GM19043 (cell line): ENCODE measurements around the gene TBL1X.

Source experiments
- ATAC-seq: cut with Tn5 transposase; IDR thresholded peaks from one replicate; pipeline ENCODE4 v1.9.1; 2021; ENCODE audit warnings: low read depth; ENCODE audit not compliant: unreplicated experiment

TBL1X gene

GRCh38 chrX:9493936-9494335 lies 29.1 kb downstream of the TBL1X start:
- ATAC-seq, result no peak

- no peak for ATAC-seq
Measured at GRCh38 chrX:9494771-9495170, 29.9 kb downstream of the TBL1X start.

- ATAC-seq, result no peak
Measured at GRCh38 chrX:9495496-9495895, 30.6 kb downstream of the TBL1X start.

GRCh38 chrX:9498236-9498635 lies 33.4 kb downstream of the TBL1X start:
- ATAC-seq, result no peak

GRCh38 chrX:9500584-9500983 lies 35.7 kb downstream of the TBL1X start:
- no peak for ATAC-seq

- no peak for ATAC-seq
Measured at GRCh38 chrX:9501362-9501761, 36.5 kb downstream of the TBL1X start.

GRCh38 chrX:9503261-9503660 lies 38.4 kb downstream of the TBL1X start:
- no peak for ATAC-seq

GRCh38 chrX:9510366-9510765 lies 45.5 kb downstream of the TBL1X start:
- no peak for ATAC-seq

- ATAC-seq, result no peak
Measured at GRCh38 chrX:9510980-9511379, 46.1 kb downstream of the TBL1X start.

GRCh38 chrX:9515489-9515888 lies 50.6 kb downstream of the TBL1X start:
- ATAC-seq, result no peak

- ATAC-seq, result no peak
Measured at GRCh38 chrX:9515973-9516538, 51.2 kb downstream of the TBL1X start.

- no peak for ATAC-seq
Measured at GRCh38 chrX:9516635-9517034, 51.8 kb downstream of the TBL1X start.

GRCh38 chrX:9518051-9518450 lies 53.2 kb downstream of the TBL1X start:
- no peak for ATAC-seq

- no peak for ATAC-seq
Measured at GRCh38 chrX:9518889-9519288, 54.0 kb downstream of the TBL1X start.

GRCh38 chrX:9519546-9520216 lies 54.8 kb downstream of the TBL1X start:
- no peak for ATAC-seq

- no peak for ATAC-seq
Measured at GRCh38 chrX:9520217-9520590, 55.3 kb downstream of the TBL1X start.

GRCh38 chrX:9522378-9523155 lies 57.7 kb downstream of the TBL1X start:
- no peak for ATAC-seq

- no peak for ATAC-seq
Measured at GRCh38 chrX:9525511-9526248, 60.8 kb downstream of the TBL1X start.

- ATAC-seq, result no peak
Measured at GRCh38 chrX:9526965-9527364, 62.1 kb downstream of the TBL1X start.

GRCh38 chrX:9528498-9528897 lies 63.6 kb downstream of the TBL1X start:
- no peak for ATAC-seq

- ATAC-seq, result no peak
Measured at GRCh38 chrX:9529223-9529622, 64.4 kb downstream of the TBL1X start.
